Right lobe of liver (tissue), 4 donors: ENCODE data around the gene CLDN7.

ENCODE experiments used
- CTCF ChIP-seq, 4 donors: fragments of 200-600 bp in 3 of 4; fragments of 450-650 bp in 1 of 4; IDR thresholded peaks; one replicate each; pipeline versions ENCODE4 v1.5.1 to v1.8.0; 2016 to 2022; ENCODE audit warnings: antibody characterized with exemption in 4 of 4, mild to moderate bottlenecking in 2 of 4
- POLR2A ChIP-seq: fragments of 450-650 bp; IDR thresholded peaks from one replicate; pipeline ENCODE4 v1.6.1; 2017; ENCODE audit warnings: antibody characterized with exemption, mild to moderate bottlenecking
- donor health status: DM: no; HTN: no; CAD: no.
- donor health status: DM: no; HTN: no; CAD: no.
- donor health status: DM: no; HTN: yes; CAD: no.

- TF ChIP-seq CTCF (IDR thresholded peaks at IDR 0.05) (no peak), POLR2A (no peak)
Measured at GRCh38 chr17:7281074-7281952, 19.0 kb upstream of the CLDN7 start, which contains the start of gene SLC2A4.
